K562 (cell line): ENCODE measurements around the gene PSMB4.

Experiments
- ATF6 ChIP-seq: sonication (generic); formaldehyde crosslinking; IDR thresholded peaks from 2 replicates; pipeline ENCODE4 v1.4.0; 2020; ENCODE audit warnings: mild to moderate bottlenecking, missing genetic modification reagents
- BMI1 ChIP-seq: fragments of 150-350 bp; IDR thresholded peaks from 2 replicates; pipeline ENCODE4 v1.6.1; 2014; ENCODE audit warnings: low read length
- CHD1 ChIP-seq: fragments of 200-600 bp; sonication (generic); IDR thresholded peaks from one replicate; pipeline ENCODE4 v1.6.1; 2012; ENCODE audit warnings: mild to moderate bottlenecking, moderate library complexity, low read length, inconsistent platforms
- ELF4 ChIP-seq: fragments of 450-650 bp; formaldehyde crosslinking; IDR thresholded peaks from 2 replicates; pipeline ENCODE4 v1.4.0; 2022; ENCODE audit warnings: missing genetic modification characterization
- EP300 ChIP-seq: IDR thresholded peaks from 2 replicates; pipeline ENCODE4 v1.6.1; 2012; ENCODE audit warnings: low read length, improper control_type of control experiment
- EZH2 ChIP-seq: IDR thresholded peaks from 2 replicates; pipeline ENCODE4 v1.6.1; 2012; ENCODE audit warnings: low read depth, mild to moderate bottlenecking, inconsistent platforms, low read length, borderline replicate concordance
- JUNB ChIP-seq: fragments of 450-650 bp; formaldehyde crosslinking; conservative IDR thresholded peaks from 2 replicates; pipeline ENCODE4 v1.4.0; 2020; ENCODE audit warnings: mild to moderate bottlenecking
- KLF10 ChIP-seq: fragments of 250-450 bp; sonication (Bioruptor Pico); IDR thresholded peaks from 2 replicates; pipeline ENCODE4 v1.6.1; 2021; ENCODE audit warnings: matching md5 sums
- NONO ChIP-seq, 2 experiments: fragments of 200-400 bp in 1 of 2; fragments of 450-650 bp in 1 of 2; formaldehyde crosslinking in 1 of 2; IDR thresholded peaks; 2 replicates each; pipeline ENCODE4 v1.6.1; 2017; ENCODE audit warnings: low read depth in 2 of 2, mild to moderate bottlenecking in 2 of 2, moderate library complexity in 2 of 2, low read length in 1 of 2
- SAFB2 ChIP-seq: fragments of 200-400 bp; formaldehyde crosslinking; IDR thresholded peaks from 2 replicates; pipeline ENCODE4 v1.6.1; 2018; ENCODE audit warnings: borderline replicate concordance, low read length, low read depth, moderate library complexity; ENCODE audit not compliant: severe bottlenecking
- TBP ChIP-seq: optimal IDR thresholded peaks from 2 replicates; pipeline ENCODE3; 2011; ENCODE audit warnings: low read depth, low read length, improper control_type of control experiment
- TF ChIP-seq, protein P1 (sequence below), 3 experiments: IDR thresholded peaks in 2 of 3; conservative IDR thresholded peaks in 1 of 3; 2 replicates each; pipeline ENCODE4 v1.5.1; 2011 to 2012; ENCODE audit warnings: low read length in 3 of 3, mild to moderate bottlenecking in 3 of 3, control low read depth in 2 of 3, improper control_type of control experiment in 1 of 3, inconsistent platforms in 1 of 3, low read depth in 1 of 3, mixed read lengths in 1 of 3, moderate library complexity in 1 of 3; ENCODE audit not compliant: insufficient read depth in 2 of 3

- TF ChIP-seq ATF6 (CRISPR knock-in tag) (0 out of 2 replicates have a peak, but pooled peaks have one; percentile 67), ELF4 (CRISPR knock-in tag) (no peak), SAFB2 (no peak), EP300 (no peak), CHD1 (no peak), EZH2 (no peak), NONO (IDR thresholded peaks at IDR 0.05; ENCODE audit: low read depth in 2 of 2, low read length in 1 of 2) (no peak), KLF10 (CRISPR knock-in tag) (no peak), BMI1 (no peak), TBP (no peak), JUNB (CRISPR knock-in tag) (no peak)
- TF ChIP-seq, protein P1, sequence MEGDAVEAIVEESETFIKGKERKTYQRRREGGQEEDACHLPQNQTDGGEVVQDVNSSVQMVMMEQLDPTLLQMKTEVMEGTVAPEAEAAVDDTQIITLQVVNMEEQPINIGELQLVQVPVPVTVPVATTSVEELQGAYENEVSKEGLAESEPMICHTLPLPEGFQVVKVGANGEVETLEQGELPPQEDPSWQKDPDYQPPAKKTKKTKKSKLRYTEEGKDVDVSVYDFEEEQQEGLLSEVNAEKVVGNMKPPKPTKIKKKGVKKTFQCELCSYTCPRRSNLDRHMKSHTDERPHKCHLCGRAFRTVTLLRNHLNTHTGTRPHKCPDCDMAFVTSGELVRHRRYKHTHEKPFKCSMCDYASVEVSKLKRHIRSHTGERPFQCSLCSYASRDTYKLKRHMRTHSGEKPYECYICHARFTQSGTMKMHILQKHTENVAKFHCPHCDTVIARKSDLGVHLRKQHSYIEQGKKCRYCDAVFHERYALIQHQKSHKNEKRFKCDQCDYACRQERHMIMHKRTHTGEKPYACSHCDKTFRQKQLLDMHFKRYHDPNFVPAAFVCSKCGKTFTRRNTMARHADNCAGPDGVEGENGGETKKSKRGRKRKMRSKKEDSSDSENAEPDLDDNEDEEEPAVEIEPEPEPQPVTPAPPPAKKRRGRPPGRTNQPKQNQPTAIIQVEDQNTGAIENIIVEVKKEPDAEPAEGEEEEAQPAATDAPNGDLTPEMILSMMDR (IDR thresholded peaks at IDR 0.05 in 2 of 3, conservative IDR thresholded peaks at IDR 0.05 in 1 of 3; ENCODE audit: insufficient read depth in 2 of 3, low read depth in 1 of 3, low read length in 3 of 3): no peak
Observed at GRCh38 chr1:151370211-151370911, 29.0 kb upstream of the PSMB4 start.
